UCSD-AML1 (cell line): Measurements from ENCODE around the gene TAF1B.
"Not testable (repeated sequence)": the region's sequence is repeated elsewhere in the genome, so short reads cannot be mapped to it uniquely, and the experiment has no call there.

ENCODE experiments used
- DNase-seq: peaks from one replicate; lab custom pipeline; 2025; ENCODE audit not compliant: unreplicated experiment; lab: John Stamatoyannopoulos, UW

TAF1B gene

GRCh38 chr2:9879455-9880194 is 36.4 kb downstream of the TAF1B start:
- no peak for DNase-seq

GRCh38 chr2:9883897-9884296 is 40.6 kb downstream of the TAF1B start:
- DNase-seq = no peak

GRCh38 chr2:9884436-9884835 is 41.2 kb downstream of the TAF1B start:
- no peak for DNase-seq

- DNase-seq = no peak
Observed at GRCh38 chr2:9885036-9885684, 41.9 kb downstream of the TAF1B start.

GRCh38 chr2:9887513-9887912 is 44.2 kb downstream of the TAF1B start:
- DNase-seq = no peak

- DNase-seq = no peak
Observed at GRCh38 chr2:9889812-9890261, 46.6 kb downstream of the TAF1B start.

- no peak for DNase-seq
Observed at GRCh38 chr2:9892236-9892635, 49.0 kb downstream of the TAF1B start.

GRCh38 chr2:9895669-9896590 is 52.7 kb downstream of the TAF1B start:
- DNase-seq = no peak

GRCh38 chr2:9897331-9897737 is 54.1 kb downstream of the TAF1B start:
- DNase-seq = no peak

GRCh38 chr2:9897846-9898245 is 54.6 kb downstream of the TAF1B start:
- DNase-seq = no peak

- no peak for DNase-seq
Observed at GRCh38 chr2:9905413-9905812, 62.1 kb downstream of the TAF1B start.

GRCh38 chr2:9907402-9907801 is 64.1 kb downstream of the TAF1B start:
- DNase-seq = no peak

- no peak for DNase-seq
Observed at GRCh38 chr2:9908639-9909038, 65.4 kb downstream of the TAF1B start.

GRCh38 chr2:9909106-9909505 is 65.8 kb downstream of the TAF1B start:
- no peak for DNase-seq

GRCh38 chr2:9910699-9911098 is 67.4 kb downstream of the TAF1B start:
- DNase-seq = no peak

- no peak for DNase-seq
Observed at GRCh38 chr2:9912468-9912867, 69.2 kb downstream of the TAF1B start.

- no peak for DNase-seq
Observed at GRCh38 chr2:9914384-9915065, 71.3 kb downstream of the TAF1B start.

GRCh38 chr2:9918275-9918674 is 75.0 kb downstream of the TAF1B start:
- no peak for DNase-seq

- no peak for DNase-seq
Observed at GRCh38 chr2:9919512-9919911, 76.2 kb downstream of the TAF1B start.

- DNase-seq = not testable (repeated sequence)
Observed at GRCh38 chr2:9927020-9927419, 83.7 kb downstream of the TAF1B start.

GRCh38 chr2:9937258-9937657 is 94.0 kb downstream of the TAF1B start:
- no peak for DNase-seq
